VCaP (cell line): ENCODE data around the gene MRPL4.

ENCODE experiments used
- H3K27ac ChIP-seq: fragments of 450-650 bp; 2 replicates; pipeline ENCODE4 v1.5.1; 2017
- TF ChIP-seq, protein P1 (sequence below): fragments of 450-650 bp; conservative IDR thresholded peaks from 2 replicates; pipeline ENCODE4 v1.5.1; 2017; ENCODE audit warnings: mild to moderate bottlenecking, moderate library complexity

Gene MRPL4

GRCh38 chr19:10286803-10287737 is 35.1 kb downstream of the MRPL4 start, which contains the start of gene ICAM4:
TSS of gene ICAM4 (plus strand) at chr19:10286955. CDS start at chr19:10287013, 58 bp downstream.
- H3K27ac ChIP-seq = no peak within 1 kb of the TSS

GRCh38 chr19:10288662-10289166 is 36.7 kb downstream of the MRPL4 start:
- TF ChIP-seq, protein P1, sequence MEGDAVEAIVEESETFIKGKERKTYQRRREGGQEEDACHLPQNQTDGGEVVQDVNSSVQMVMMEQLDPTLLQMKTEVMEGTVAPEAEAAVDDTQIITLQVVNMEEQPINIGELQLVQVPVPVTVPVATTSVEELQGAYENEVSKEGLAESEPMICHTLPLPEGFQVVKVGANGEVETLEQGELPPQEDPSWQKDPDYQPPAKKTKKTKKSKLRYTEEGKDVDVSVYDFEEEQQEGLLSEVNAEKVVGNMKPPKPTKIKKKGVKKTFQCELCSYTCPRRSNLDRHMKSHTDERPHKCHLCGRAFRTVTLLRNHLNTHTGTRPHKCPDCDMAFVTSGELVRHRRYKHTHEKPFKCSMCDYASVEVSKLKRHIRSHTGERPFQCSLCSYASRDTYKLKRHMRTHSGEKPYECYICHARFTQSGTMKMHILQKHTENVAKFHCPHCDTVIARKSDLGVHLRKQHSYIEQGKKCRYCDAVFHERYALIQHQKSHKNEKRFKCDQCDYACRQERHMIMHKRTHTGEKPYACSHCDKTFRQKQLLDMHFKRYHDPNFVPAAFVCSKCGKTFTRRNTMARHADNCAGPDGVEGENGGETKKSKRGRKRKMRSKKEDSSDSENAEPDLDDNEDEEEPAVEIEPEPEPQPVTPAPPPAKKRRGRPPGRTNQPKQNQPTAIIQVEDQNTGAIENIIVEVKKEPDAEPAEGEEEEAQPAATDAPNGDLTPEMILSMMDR = no peak
- no peak overlapping the region; the same call in 1 of the 2 replicates for H3K27ac ChIP-seq

More at GRCh38 chr19:10286803-10287737, 35.1 kb downstream of the MRPL4 start, which contains the start of gene ICAM4:
- TF ChIP-seq, protein P1 = no peak

- H3K27ac ChIP-seq = no peak overlapping the region; the same call in 1 of the 2 replicates
- TF ChIP-seq, protein P1 = no peak
Observed at GRCh38 chr19:10289167-10289835, 37.3 kb downstream of the MRPL4 start.

DNA sequence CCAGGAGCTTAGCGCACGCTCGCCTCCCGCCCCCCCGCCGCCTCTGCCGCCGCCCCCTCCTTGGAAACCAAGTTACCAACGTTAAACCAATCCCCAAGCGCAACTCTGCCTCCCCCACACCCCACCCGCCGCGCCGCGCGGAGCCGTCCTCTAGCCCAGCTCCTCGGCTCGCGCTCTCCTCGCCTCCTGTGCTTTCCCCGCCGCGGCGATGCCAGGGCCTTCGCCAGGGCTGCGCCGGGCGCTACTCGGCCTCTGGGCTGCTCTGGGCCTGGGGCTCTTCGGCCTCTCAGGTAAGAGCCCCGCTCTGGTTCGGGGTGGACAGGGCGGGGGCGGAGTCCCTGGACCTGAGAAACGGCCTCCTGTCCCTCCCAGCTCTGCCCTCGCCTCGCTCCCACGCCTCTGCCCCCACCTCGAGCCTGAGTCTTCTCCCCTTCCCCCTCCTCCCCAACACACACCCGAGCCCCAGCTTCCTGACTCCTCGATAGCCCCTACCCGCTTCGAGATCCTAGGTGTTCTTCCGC is 37.9 kb downstream of the MRPL4 start, which contains the start of gene ICAM5:
TSS of gene ICAM5 (plus strand) at position 117 of the 521 bp plus-strand sequence. CDS start at position 209, 92 bp downstream.
- H3K27ac ChIP-seq = no peak within 1 kb of the TSS; the same call in 1 of the 2 replicates
- TF ChIP-seq, protein P1 = no peak

GRCh38 chr19:10290357-10290875 is 38.4 kb downstream of the MRPL4 start:
- H3K27ac ChIP-seq = no peak overlapping the region
- TF ChIP-seq, protein P1 = no peak

DNA sequence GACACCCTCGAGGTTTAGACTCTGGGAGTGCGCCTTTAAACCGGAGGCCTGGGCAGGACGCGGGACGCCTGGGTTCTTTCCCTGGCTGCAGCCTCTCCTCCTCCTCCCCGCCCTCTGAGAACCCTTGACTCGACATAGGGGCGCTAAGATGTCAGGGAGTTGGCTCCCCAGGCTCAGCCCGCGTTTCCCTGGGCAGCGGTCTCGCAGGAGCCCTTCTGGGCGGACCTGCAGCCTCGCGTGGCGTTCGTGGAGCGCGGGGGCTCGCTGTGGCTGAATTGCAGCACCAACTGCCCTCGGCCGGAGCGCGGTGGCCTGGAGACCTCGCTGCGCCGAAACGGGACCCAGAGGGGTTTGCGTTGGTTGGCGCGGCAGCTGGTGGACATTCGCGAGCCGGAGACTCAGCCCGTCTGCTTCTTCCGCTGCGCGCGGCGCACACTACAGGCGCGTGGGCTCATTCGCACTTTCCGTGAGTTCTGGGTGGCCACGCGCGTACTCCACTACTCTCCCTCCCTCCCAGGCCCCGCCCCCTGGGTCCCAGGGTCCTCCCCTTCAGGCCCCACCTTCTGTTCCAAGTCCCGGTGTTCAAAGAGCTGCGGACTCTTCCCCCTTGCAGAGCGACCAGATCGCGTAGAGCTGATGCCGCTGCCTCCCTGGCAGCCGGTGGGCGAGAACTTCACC is 39.0 kb downstream of the MRPL4 start:
- no peak overlapping the region for H3K27ac ChIP-seq
- TF ChIP-seq, protein P1 = no peak
